Measurements from ENCODE around the gene MRPL48.

MRPL48 gene

DNA sequence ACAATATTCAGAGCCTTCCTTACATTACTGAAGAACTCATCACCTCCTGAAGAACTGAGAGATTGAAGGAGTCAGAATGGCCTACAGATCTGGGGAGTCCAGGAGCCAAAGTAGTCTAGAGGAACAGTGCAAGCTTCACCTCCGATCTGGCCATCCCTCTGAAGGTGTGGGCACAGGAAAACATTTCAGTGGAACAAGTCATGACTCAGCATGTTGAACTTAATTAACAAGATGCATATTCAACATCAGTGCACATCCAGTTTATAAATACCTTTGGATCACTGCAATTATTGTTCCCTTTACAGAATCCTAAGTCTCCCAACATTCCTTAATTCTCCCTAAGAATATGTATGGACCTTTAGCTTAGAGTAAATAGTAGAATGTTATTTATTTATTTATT is 114.6 kb downstream of the MRPL48 start:
- DNase-seq = no peak
- Histone ChIP-seq H3K27ac (no peak overlapping the region), H3K36me3 (peaks cover 19% of the 10 kb centered on the region), H3K27me3 (ENCODE audit: insufficient read depth, low read depth, severe bottlenecking) (no peaks in the 10 kb centered on the region), H3K4me3 (ENCODE audit: low read depth, low read length) (no peak overlapping the region), H3K9me3 (ENCODE audit: severe bottlenecking) (no peaks in the 10 kb centered on the region)
- TF ChIP-seq, protein P1, sequence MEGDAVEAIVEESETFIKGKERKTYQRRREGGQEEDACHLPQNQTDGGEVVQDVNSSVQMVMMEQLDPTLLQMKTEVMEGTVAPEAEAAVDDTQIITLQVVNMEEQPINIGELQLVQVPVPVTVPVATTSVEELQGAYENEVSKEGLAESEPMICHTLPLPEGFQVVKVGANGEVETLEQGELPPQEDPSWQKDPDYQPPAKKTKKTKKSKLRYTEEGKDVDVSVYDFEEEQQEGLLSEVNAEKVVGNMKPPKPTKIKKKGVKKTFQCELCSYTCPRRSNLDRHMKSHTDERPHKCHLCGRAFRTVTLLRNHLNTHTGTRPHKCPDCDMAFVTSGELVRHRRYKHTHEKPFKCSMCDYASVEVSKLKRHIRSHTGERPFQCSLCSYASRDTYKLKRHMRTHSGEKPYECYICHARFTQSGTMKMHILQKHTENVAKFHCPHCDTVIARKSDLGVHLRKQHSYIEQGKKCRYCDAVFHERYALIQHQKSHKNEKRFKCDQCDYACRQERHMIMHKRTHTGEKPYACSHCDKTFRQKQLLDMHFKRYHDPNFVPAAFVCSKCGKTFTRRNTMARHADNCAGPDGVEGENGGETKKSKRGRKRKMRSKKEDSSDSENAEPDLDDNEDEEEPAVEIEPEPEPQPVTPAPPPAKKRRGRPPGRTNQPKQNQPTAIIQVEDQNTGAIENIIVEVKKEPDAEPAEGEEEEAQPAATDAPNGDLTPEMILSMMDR (IDR thresholded peaks at IDR 0.05; ENCODE audit: low read depth, low read length) = no peak

DNA sequence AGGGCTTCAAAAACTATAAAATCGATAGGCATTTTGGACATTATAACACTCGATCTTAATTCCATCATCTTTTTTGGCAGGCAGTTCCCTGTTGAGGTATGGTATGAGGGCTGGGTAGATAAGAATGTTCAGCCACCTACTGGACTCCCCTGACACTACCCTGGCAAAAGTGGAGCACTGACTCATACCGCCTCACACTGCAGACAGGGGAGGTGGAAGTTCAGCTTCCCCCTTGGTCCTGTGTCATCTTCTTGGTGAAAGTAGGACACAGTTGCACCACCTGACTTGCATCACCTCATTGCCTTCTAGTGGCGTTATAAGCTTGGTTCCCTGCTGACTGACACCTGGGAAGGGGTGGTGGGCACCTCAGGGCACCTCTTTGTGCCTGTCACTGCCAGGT is 119.5 kb downstream of the MRPL48 start:
- Histone ChIP-seq H3K27ac (no peak overlapping the region), H3K36me3 (peaks cover 10% of the 10 kb centered on the region), H3K9me3 (ENCODE audit: severe bottlenecking) (no peaks in the 10 kb centered on the region), H3K27me3 (ENCODE audit: insufficient read depth, low read depth, severe bottlenecking) (no peaks in the 10 kb centered on the region), H3K4me3 (ENCODE audit: low read depth, low read length) (no peak overlapping the region)
- TF ChIP-seq, protein P1 (IDR thresholded peaks at IDR 0.05; ENCODE audit: low read depth, low read length) = no peak
- DNase-seq = no peak

DNA sequence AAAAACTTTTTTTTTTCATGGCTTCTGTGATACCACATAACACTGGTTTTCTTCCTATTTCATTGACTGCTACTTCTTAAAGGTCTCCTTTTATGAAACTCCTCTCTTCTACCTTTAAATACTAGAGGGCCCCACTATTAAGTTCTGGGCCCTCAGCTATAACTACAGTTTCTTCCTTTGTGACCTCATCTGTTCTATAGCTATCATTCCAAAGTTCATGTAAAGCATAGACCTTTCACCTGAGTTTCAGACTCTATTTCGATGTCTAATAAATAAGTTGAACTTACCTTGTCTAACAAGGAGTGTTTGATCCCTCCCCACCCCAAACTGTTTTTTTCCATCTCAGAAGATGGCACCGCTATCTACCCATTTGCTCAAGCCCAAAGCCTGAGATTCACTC is 124.4 kb downstream of the MRPL48 start:
- Histone ChIP-seq H3K36me3 (peaks cover 22% of the 10 kb centered on the region), H3K27me3 (ENCODE audit: insufficient read depth, low read depth, severe bottlenecking) (no peaks in the 10 kb centered on the region)
- no peak for DNase-seq

DNA sequence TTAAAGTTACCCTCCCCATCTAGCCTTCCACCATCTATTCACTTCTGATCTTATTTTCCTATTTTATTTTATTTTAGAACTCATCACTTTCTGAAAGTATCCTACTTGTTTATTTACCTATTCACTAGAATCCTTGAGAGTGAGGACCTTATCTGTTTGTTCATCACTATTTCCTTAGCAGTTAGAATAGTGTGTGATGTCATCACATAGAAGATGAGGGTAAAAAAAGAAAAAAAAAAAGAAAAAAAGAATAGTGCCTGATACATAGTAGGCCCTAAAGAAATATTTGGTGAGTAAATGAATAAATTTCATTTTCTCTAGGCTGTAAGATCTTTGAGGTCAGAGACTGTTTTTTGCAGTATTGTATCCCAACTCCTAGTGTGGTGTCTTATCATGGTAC is 125.8 kb downstream of the MRPL48 start:
- no peak for DNase-seq
- no peaks in the 10 kb centered on the region for H3K27me3 ChIP-seq (ENCODE audit: insufficient read depth, low read depth, severe bottlenecking)
- H3K36me3 ChIP-seq = peaks cover 30% of the 10 kb centered on the region
- no peak overlapping the region for H3K4me3 ChIP-seq (ENCODE audit: low read depth, low read length)
- TF ChIP-seq, protein P1 (IDR thresholded peaks at IDR 0.05; ENCODE audit: low read depth, low read length) = no peak
- no peak overlapping the region for H3K27ac ChIP-seq
- H3K9me3 ChIP-seq (ENCODE audit: severe bottlenecking) = no peaks in the 10 kb centered on the region

More for the DNA sequence above, 124.4 kb downstream of the MRPL48 start:
- Histone ChIP-seq H3K9me3 (ENCODE audit: severe bottlenecking) (no peaks in the 10 kb centered on the region), H3K4me3 (ENCODE audit: low read depth, low read length) (no peak overlapping the region), H3K27ac (no peak overlapping the region)
- TF ChIP-seq, protein P1 (IDR thresholded peaks at IDR 0.05; ENCODE audit: low read depth, low read length) = no peak

DNA sequence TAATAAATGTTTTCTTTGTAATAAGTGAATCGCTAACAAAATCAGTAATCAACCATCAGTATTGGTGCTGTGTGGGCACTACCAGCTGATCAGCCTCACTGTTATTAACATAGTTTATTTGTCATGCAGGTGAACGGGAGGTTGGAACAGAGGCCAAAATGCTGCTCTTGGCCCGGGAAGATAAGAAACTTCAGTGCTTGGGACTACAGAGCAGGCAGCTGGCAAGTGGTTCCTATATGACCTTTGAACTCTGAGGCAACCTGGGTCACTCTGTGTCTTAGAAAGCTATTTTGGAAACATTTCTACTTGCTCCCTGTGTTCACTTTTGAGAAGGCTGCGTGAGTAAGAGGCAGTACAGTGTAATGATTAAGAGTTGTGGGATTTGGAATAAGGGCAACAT is 126.6 kb downstream of the MRPL48 start:
- Histone ChIP-seq H3K36me3 (peaks cover 38% of the 10 kb centered on the region), H3K4me3 (ENCODE audit: low read depth, low read length) (no peak overlapping the region)

More for the DNA sequence above, 126.6 kb downstream of the MRPL48 start:
- DNase-seq = no peak
- TF ChIP-seq, protein P1 (IDR thresholded peaks at IDR 0.05; ENCODE audit: low read depth, low read length) = no peak
- H3K27ac ChIP-seq = no peak overlapping the region
- H3K9me3 ChIP-seq (ENCODE audit: severe bottlenecking) = no peaks in the 10 kb centered on the region
- no peaks in the 10 kb centered on the region for H3K27me3 ChIP-seq (ENCODE audit: insufficient read depth, low read depth, severe bottlenecking)

Data from WERI-Rb-1 (cell line).